PC-3 (cell line): Measurements from ENCODE around the gene ANO4. TPM values are rescaled to one million over a fixed set of nuclear protein-coding genes. Genes with fewer than 3 reads are reported as not detected.
"Not testable (repeated sequence)": the region's sequence is repeated elsewhere in the genome, so short reads cannot be mapped to it uniquely, and the experiment has no call there.

Experiments used
- ATAC-seq: fragments of 200-7000 bp; cut with Tn5 transposase; 2 replicates; pipeline ENCODE4 v1.9.1; 2020; ENCODE audit warnings: mild to moderate bottlenecking, moderate library complexity
- BruUV-seq: library from RNA; stranded (reverse); fragments of 400-500 nt; replicated peaks from 2 replicates; lab custom pipeline; 2021; lab: Mats Ljungman, UMichigan
- CTCF ChIA-PET: fragments of 300-600 bp; sonication (Branson Sonifier 250); formaldehyde crosslinking; loops from one replicate; lab custom pipeline; 2022; ENCODE audit warnings: antibody characterized with exemption; lab: Charles Lee
- POLR2A ChIA-PET: fragments of 300-600 bp; sonication (Branson Sonifier 250); formaldehyde crosslinking; loops from one replicate; lab custom pipeline; 2022; ENCODE audit warnings: antibody characterized with exemption; ENCODE audit not compliant: unreplicated experiment; lab: Charles Lee
- DNase-seq: peaks from one replicate; pipeline ENCODE4 v3.0.0-alpha.2; 2015
- H2AFZ ChIP-seq: fragments of 300-600 bp; sonication (generic); 2 replicates; pipeline ENCODE4 v1.6.0; 2016; ENCODE audit warnings: antibody characterized with exemption, low read length
- H3F3A ChIP-seq: fragments of 300-600 bp; sonication (generic); one replicate; pipeline ENCODE4 v1.6.0; 2017; ENCODE audit warnings: antibody characterized with exemption, low read length, control low read depth, mild to moderate bottlenecking; ENCODE audit not compliant: unreplicated experiment
- H3K27ac ChIP-seq: fragments of 300-600 bp; sonication (generic); 2 replicates; pipeline ENCODE4 v1.5.1; 2016; ENCODE audit warnings: mild to moderate bottlenecking, low read length
- H3K27me3 ChIP-seq: fragments of 300-600 bp; sonication (generic); 2 replicates; pipeline ENCODE4 v1.6.1; 2016; ENCODE audit warnings: low read length, mixed read lengths
- H3K36me3 ChIP-seq: fragments of 300-600 bp; sonication (generic); 2 replicates; pipeline ENCODE4 v1.6.1; 2016; ENCODE audit warnings: low read depth, mixed run types, low read length, mixed read lengths
- H3K4me1 ChIP-seq: fragments of 300-600 bp; sonication (generic); 2 replicates; pipeline ENCODE4 v1.5.1; 2016; ENCODE audit warnings: low read length; ENCODE audit not compliant: insufficient read depth
- H3K4me2 ChIP-seq: fragments of 300-600 bp; sonication (generic); 2 replicates; pipeline ENCODE4 v1.6.0; 2016; ENCODE audit warnings: low read length
- H3K4me3 ChIP-seq: fragments of 300-600 bp; sonication (generic); 2 replicates; pipeline ENCODE4 v1.5.1; 2016; ENCODE audit warnings: mild to moderate bottlenecking, low read length, mixed read lengths
- H3K79me2 ChIP-seq: fragments of 300-600 bp; sonication (generic); 2 replicates; pipeline ENCODE4 v1.6.1; 2017; ENCODE audit warnings: low read length, mixed read lengths
- H3K9ac ChIP-seq: fragments of 300-600 bp; sonication (generic); 2 replicates; pipeline ENCODE4 v1.6.0; 2016; ENCODE audit warnings: mild to moderate bottlenecking, low read length
- H3K9me2 ChIP-seq: fragments of 300-600 bp; sonication (generic); replicated peaks from 2 replicates; pipeline ENCODE4 v1.6.1; 2016; ENCODE audit warnings: mixed run types, low read length, mixed read lengths
- H3K9me3 ChIP-seq: fragments of 300-600 bp; sonication (generic); 2 replicates; pipeline ENCODE4 v1.6.1; 2016; ENCODE audit warnings: low read length, mixed read lengths
- H4K20me1 ChIP-seq: fragments of 300-600 bp; sonication (generic); 2 replicates; pipeline ENCODE4 v1.6.1; 2016; ENCODE audit warnings: low read length, mixed read lengths
- CTCF ChIP-seq: fragments of 300-600 bp; sonication (generic); conservative IDR thresholded peaks from 2 replicates; pipeline ENCODE4 v1.5.1; 2017; ENCODE audit warnings: antibody characterized with exemption, low read depth, mild to moderate bottlenecking, low read length
- EZH2 ChIP-seq: fragments of 300-600 bp; sonication (generic); IDR thresholded peaks from one replicate; pipeline ENCODE4 v1.6.1; 2017; ENCODE audit warnings: antibody characterized with exemption, mild to moderate bottlenecking, low read length; ENCODE audit not compliant: unreplicated experiment
- EZH2phosphoT487 ChIP-seq: fragments of 300-600 bp; sonication (generic); IDR thresholded peaks from 2 replicates; pipeline ENCODE4 v1.6.1; 2018; ENCODE audit warnings: mild to moderate bottlenecking, antibody characterized with exemption, low read length, borderline replicate concordance
- intact Hi-C: fragments of 100-400 bp; cut with micrococcal nuclease; formaldehyde crosslinking; loops from 2 replicates; pipeline ENCODE4 v1.9.0; 2023
- total RNA-seq: library from RNA; depleted of rRNA; stranded (reverse); fragments of >200 nt; gene quantifications from 2 replicates; pipeline ENCODE4 v1.2.3, GENCODE V29; 2014

Gene ANO4
- total RNA-seq, 1 experiment from 2014 or later: not detected

- no peaks in the 10 kb centered on the region for H3F3A ChIP-seq
- CTCF ChIA-PET: interaction anchor here (0.6 kb wide), 1 partner anchor 704 kb away, joined by 3 read pairs; no protein-coding TSS in a partner anchor
- TF ChIP-seq EZH2phosphoT487 (no peak), CTCF (no peak), EZH2 (no peak)
- H3K9me2 ChIP-seq: no peaks in the 10 kb centered on the region
- no peaks in the 10 kb centered on the region for H4K20me1 ChIP-seq
- H3K27me3 ChIP-seq: no peaks in the 10 kb centered on the region
- no peak overlapping the region for H3K9ac ChIP-seq
- H3K4me2 ChIP-seq: no peak overlapping the region
- DNase-seq (no peak), ATAC-seq (no peak)
- no peaks in the 10 kb centered on the region for H3K36me3 ChIP-seq
- no peak overlapping the region for H2AFZ ChIP-seq
- H3K27ac ChIP-seq: no peak overlapping the region
- intact Hi-C loops: no loop called here
- POLR2A ChIA-PET: no interaction called here
- peaks cover 9% of the 10 kb centered on the region; the same call in 1 of the 2 replicates for H3K4me1 ChIP-seq
- H3K4me3 ChIP-seq: no peak overlapping the region
- no peaks in the 10 kb centered on the region for H3K79me2 ChIP-seq
- no TSS peak for BruUV-seq
- H3K9me3 ChIP-seq: no peaks in the 10 kb centered on the region
Measured at GRCh38 chr12:101055940-101056339, 261.4 kb downstream of the ANO4 start.

DNA sequence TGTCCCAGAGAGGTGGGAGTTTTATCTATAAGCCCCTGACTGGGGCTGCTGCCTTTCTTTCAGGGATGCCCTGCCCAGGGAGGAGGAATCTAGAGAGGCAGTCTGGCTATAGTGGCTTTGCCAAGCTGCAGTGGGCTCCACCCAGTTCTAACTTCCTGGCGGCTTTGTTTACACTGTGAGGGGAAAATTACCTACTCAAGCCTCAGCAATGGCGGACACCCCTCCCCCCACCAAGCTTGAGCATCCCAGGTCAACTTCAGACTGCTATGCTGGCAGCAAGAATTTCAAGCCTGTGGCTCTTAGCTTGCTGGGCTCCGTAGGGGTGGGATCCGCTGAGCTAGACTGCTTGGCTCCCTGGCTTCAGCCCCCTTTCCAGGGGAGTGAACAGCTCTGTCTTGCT is 267.9 kb downstream of the ANO4 start:
- H3K9me2 ChIP-seq, H3K4me1 ChIP-seq, H3K4me3 ChIP-seq, H3K27ac ChIP-seq, DNase-seq, CTCF ChIA-PET, H3F3A ChIP-seq, H3K9ac ChIP-seq, intact Hi-C loops, H3K27me3 ChIP-seq, POLR2A ChIA-PET, H4K20me1 ChIP-seq, H3K9me3 ChIP-seq, BruUV-seq, H3K4me2 ChIP-seq, ATAC-seq, H2AFZ ChIP-seq, H3K79me2 ChIP-seq, H3K36me3 ChIP-seq: not testable (repeated sequence)

DNA sequence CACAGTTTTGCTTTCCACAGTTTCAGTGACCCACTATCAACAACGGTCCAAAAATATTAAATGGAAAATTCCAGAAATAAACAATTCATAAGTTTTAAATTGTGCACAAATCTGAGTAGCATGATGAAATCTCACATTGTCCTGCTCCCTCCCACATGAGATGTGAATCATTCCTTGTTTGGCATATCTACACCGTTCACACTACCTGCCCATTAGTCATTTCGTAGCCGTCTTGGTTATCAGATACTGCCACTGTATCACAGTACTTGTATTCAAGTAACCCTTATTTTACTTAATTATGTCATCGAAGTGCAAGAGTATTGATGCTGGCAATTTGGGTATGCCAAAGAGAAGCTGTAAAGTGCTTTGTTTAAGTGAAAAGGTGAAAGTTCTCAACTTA is 270.1 kb downstream of the ANO4 start:
- Histone ChIP-seq H3K27ac (no peak overlapping the region), H4K20me1 (no peaks in the 10 kb centered on the region), H3K4me3 (no peak overlapping the region), H3F3A (no peaks in the 10 kb centered on the region), H3K9ac (no peak overlapping the region), H3K9me2 (no peaks in the 10 kb centered on the region), H3K79me2 (no peaks in the 10 kb centered on the region), H3K4me2 (no peak overlapping the region), H3K9me3 (peaks cover 3% of the 10 kb centered on the region; the same call in 1 of the 2 replicates), H3K36me3 (no peaks in the 10 kb centered on the region), H3K4me1 (no peaks in the 10 kb centered on the region), H2AFZ (no peak overlapping the region), H3K27me3 (peaks cover 2% of the 10 kb centered on the region; the same call in 1 of the 2 replicates)
- peak; percentile 49 for DNase-seq
- CTCF ChIA-PET: no interaction called here
- BruUV-seq: no TSS peak
- TF ChIP-seq EZH2phosphoT487 (no peak), CTCF (no peak), EZH2 (no peak)
- POLR2A ChIA-PET: no interaction called here
- ATAC-seq: no peak
- intact Hi-C loops: no loop called here
